Measurements from ENCODE around the gene KPTN.

Gene KPTN
- 1.7 to 4.1 reads per million in 2 donors for total RNA-seq

GRCh38 chr19:47483800-47484690 lies at the start of gene KPTN:
Gene KPTN, minus strand, starts transcription at chr19:47484219. Its CDS starts 59 bp downstream, at chr19:47484160.
- DNase-seq: peak; percentile 86

GRCh38 chr19:47531640-47532387 lies 47.8 kb upstream of the KPTN start:
- DNase-seq: no peak

- no peak for DNase-seq
These were observed 45.2 kb upstream of the KPTN start for GRCh38 chr19:47529018-47529742.

- no peak for DNase-seq
These were observed 42.8 kb upstream of the KPTN start for GRCh38 chr19:47526798-47527197.

- no peak for DNase-seq
These were observed 39.5 kb upstream of the KPTN start for GRCh38 chr19:47523473-47523872.

- DNase-seq: no peak
These were observed 37.6 kb upstream of the KPTN start for GRCh38 chr19:47521473-47522180.

GRCh38 chr19:47520839-47521238 lies 36.8 kb upstream of the KPTN start:
- DNase-seq: no peak

GRCh38 chr19:47520343-47520806 lies 36.4 kb upstream of the KPTN start:
- no peak for DNase-seq

- DNase-seq: no peak
These were observed 34.8 kb upstream of the KPTN start for GRCh38 chr19:47518854-47519253.

GRCh38 chr19:47518139-47518538 lies 34.1 kb upstream of the KPTN start:
- no peak for DNase-seq

- DNase-seq: peak; percentile 100
These were observed 31.0 kb upstream of the KPTN start, which contains the start of gene NAPA for GRCh38 chr19:47514869-47515588. Gene NAPA, minus strand, starts transcription at chr19:47515063. Its CDS starts 123 bp downstream, at chr19:47514940.

- DNase-seq: no peak
These were observed 30.3 kb upstream of the KPTN start for GRCh38 chr19:47514151-47514868.

GRCh38 chr19:47512948-47513319 lies 28.9 kb upstream of the KPTN start:
- no peak for DNase-seq

GRCh38 chr19:47512183-47512947 lies 28.3 kb upstream of the KPTN start:
- DNase-seq: no peak

- no peak for DNase-seq
These were observed 27.7 kb upstream of the KPTN start for GRCh38 chr19:47511681-47512080.

- DNase-seq: no peak
These were observed 27.1 kb upstream of the KPTN start for GRCh38 chr19:47511128-47511517.

GRCh38 chr19:47510516-47511127 lies 26.6 kb upstream of the KPTN start:
- no peak for DNase-seq

GRCh38 chr19:47509973-47510372 lies 26.0 kb upstream of the KPTN start:
- no peak for DNase-seq

- DNase-seq: no peak
These were observed 25.3 kb upstream of the KPTN start for GRCh38 chr19:47509170-47509847.

All from T-helper 9 cell (primary cell).